Calu3 (cell line): ENCODE data around the gene MYADML2. TPM values are rescaled to one million over a fixed set of nuclear protein-coding genes. Genes with fewer than 3 reads are reported as not detected.

Source experiments
- BruUV-seq: library from RNA; stranded (reverse); fragments of 400-500 nt; replicated peaks from 2 replicates; lab custom pipeline; 2021; lab: Mats Ljungman, UMichigan
- CTCF ChIA-PET: fragments of 300-600 bp; sonication (Branson Sonifier 250); formaldehyde crosslinking; loops from one replicate; lab custom pipeline; 2022; ENCODE audit warnings: antibody characterized with exemption; lab: Charles Lee
- DNase-seq: peaks from one replicate; pipeline ENCODE4 v3.0.0; 2022
- H3K27ac Mint-ChIP-seq: one replicate; pipeline ENCODE4 v1.8.0; 2022; ENCODE audit warnings: mixed read lengths; ENCODE audit not compliant: unreplicated experiment
- H3K27me3 Mint-ChIP-seq: one replicate; pipeline ENCODE4 v1.8.0; 2022; ENCODE audit warnings: mixed read lengths; ENCODE audit not compliant: unreplicated experiment
- H3K36me3 Mint-ChIP-seq: one replicate; pipeline ENCODE4 v1.8.0; 2022; ENCODE audit warnings: mild to moderate bottlenecking, moderate library complexity, mixed read lengths; ENCODE audit not compliant: insufficient read depth, unreplicated experiment
- H3K4me1 Mint-ChIP-seq: one replicate; pipeline ENCODE4 v1.8.0; 2022; ENCODE audit warnings: mild to moderate bottlenecking, low read depth, mixed read lengths; ENCODE audit not compliant: unreplicated experiment
- H3K4me3 Mint-ChIP-seq: one replicate; pipeline ENCODE4 v1.8.0; 2022; ENCODE audit warnings: mild to moderate bottlenecking, low read depth, moderate library complexity, mixed read lengths; ENCODE audit not compliant: unreplicated experiment
- H3K9me3 Mint-ChIP-seq: one replicate; pipeline ENCODE4 v1.8.0; 2022; ENCODE audit warnings: low read depth, mixed read lengths; ENCODE audit not compliant: unreplicated experiment
- CTCF ChIP-seq: fragments of 200-600 bp; IDR thresholded peaks from one replicate; pipeline ENCODE4 v1.8.0; 2022; ENCODE audit warnings: antibody characterized with exemption; ENCODE audit not compliant: unreplicated experiment
- intact Hi-C: fragments of 100-400 bp; cut with micrococcal nuclease; formaldehyde crosslinking; loops from one replicate; pipeline ENCODE4 v1.10.0; 2022; ENCODE audit not compliant: unreplicated experiment
- total RNA-seq: library from RNA; stranded (reverse); gene quantifications from 2 replicates; pipeline ENCODE4 v1.2.3, GENCODE V29; 2022

The MYADML2 gene
- total RNA-seq, 1 experiment from 2014 or later: not detected

- Mint-ChIP-seq H3K27me3 (no peaks in the 10 kb centered on the region), H3K27ac (no peak overlapping the region)
- CTCF ChIA-PET: no interaction called here
These were observed 37.8 kb downstream of the MYADML2 start for GRCh38 chr17:81909231-81909630.

GRCh38 chr17:81908793-81909192, 38.2 kb downstream of the MYADML2 start:
- Mint-ChIP-seq H3K27me3 (no peaks in the 10 kb centered on the region), H3K27ac (no peak overlapping the region), H3K9me3 (no peaks in the 10 kb centered on the region), H3K36me3 (peaks cover 50% of the 10 kb centered on the region), H3K4me1 (peaks cover 28% of the 10 kb centered on the region), H3K4me3 (no peak overlapping the region)
- CTCF ChIA-PET: no interaction called here
- DNase-seq: no peak
- no TSS peak for BruUV-seq
- TF ChIP-seq CTCF: no peak
- intact Hi-C loops: no loop called here

More at GRCh38 chr17:81909231-81909630, 37.8 kb downstream of the MYADML2 start:
- Mint-ChIP-seq H3K36me3 (peaks cover 48% of the 10 kb centered on the region), H3K9me3 (no peaks in the 10 kb centered on the region), H3K4me3 (peak overlapping the region; percentile 78), H3K4me1 (peaks cover 28% of the 10 kb centered on the region)
- intact Hi-C loops: no loop called here
- DNase-seq: no peak
- BruUV-seq: no TSS peak
- TF ChIP-seq CTCF: no peak

DNA sequence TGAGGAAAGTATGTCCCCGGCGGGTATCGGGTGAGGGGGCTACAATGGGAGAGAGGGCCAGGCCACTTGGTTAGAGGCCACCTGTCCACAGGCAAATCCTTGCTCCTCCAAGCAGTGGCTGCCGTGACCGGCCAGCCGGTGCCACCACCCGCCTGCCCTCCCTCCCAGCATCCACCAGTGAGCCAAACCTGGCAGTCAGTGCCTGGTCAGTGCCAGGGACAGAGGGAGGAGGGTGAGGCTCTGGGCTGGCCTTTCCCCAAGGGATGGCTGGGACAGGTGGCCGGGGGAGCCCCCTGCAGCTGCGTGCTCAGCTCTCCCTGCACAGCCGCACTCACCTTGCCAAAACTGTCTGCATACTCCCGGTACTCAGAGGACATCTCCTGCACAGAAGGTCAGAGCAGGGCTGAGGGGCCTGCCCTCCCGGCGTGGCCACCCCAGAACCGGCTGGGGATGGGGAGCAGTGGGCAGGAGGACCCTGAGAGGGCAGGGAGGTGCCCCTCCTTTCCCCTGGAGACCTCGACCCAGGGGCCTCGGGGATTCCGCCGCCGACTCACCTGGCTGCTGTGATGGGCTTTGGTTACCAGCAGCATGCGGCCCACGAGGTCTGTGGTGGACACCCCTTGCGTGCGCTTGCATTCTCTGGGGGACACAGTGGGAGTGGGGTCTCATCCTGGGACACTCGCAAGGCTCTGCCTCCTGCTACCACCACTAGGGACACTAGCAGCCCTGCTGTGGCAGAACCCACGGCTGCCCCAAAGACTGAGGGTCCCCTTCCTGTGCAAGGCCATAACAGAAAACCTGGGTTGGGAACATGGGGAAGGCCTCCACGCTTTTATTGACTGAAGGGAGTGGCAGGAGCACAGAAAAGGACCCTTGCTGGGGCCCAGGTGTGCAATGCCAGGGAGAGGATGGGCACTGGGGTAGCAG, 39.6 kb downstream of the MYADML2 start:
- H3K27ac Mint-ChIP-seq: no peak overlapping the region
- CTCF ChIA-PET: no interaction called here
- no peak overlapping the region for H3K4me3 Mint-ChIP-seq
- BruUV-seq: no TSS peak
- H3K9me3 Mint-ChIP-seq: no peaks in the 10 kb centered on the region
- DNase-seq: no peak
- peaks cover 47% of the 10 kb centered on the region for H3K36me3 Mint-ChIP-seq
- TF ChIP-seq CTCF: no peak
- H3K4me1 Mint-ChIP-seq: peaks cover 17% of the 10 kb centered on the region
- no peaks in the 10 kb centered on the region for H3K27me3 Mint-ChIP-seq
- intact Hi-C loops: no loop called here

- intact Hi-C loops: no loop called here
- Mint-ChIP-seq H3K27ac (no peak overlapping the region), H3K36me3 (peaks cover 42% of the 10 kb centered on the region), H3K4me3 (no peak overlapping the region), H3K27me3 (peaks cover 1% of the 10 kb centered on the region), H3K4me1 (peaks cover 10% of the 10 kb centered on the region), H3K9me3 (no peaks in the 10 kb centered on the region)
- TF ChIP-seq CTCF: peak; percentile 23
- no TSS peak for BruUV-seq
- no peak for DNase-seq
- CTCF ChIA-PET: no interaction called here
These were observed 40.4 kb downstream of the MYADML2 start for GRCh38 chr17:81906476-81907218.
